BJ (cell line): ENCODE results near the gene CRB3. TPM values are rescaled to one million over a fixed set of nuclear protein-coding genes. Genes with fewer than 3 reads are reported as not detected.

Experiments
- CTCF ChIA-PET: fragments of 350-600 bp; formaldehyde crosslinking; extraction: SDS; loops from one replicate; lab custom pipeline; 2021; ENCODE audit warnings: antibody characterized with exemption, inconsistent platforms; lab: Yijun Ruan, JAX
- POLR2A ChIA-PET: fragments of 300-600 bp; sonication (Branson Sonifier 250); formaldehyde crosslinking; extraction: SDS; loops from one replicate; lab custom pipeline; 2021; ENCODE audit warnings: antibody characterized with exemption; lab: Charles Lee
- DNase-seq: peaks from one replicate; pipeline ENCODE4 v3.0.0-alpha.2; 2011; ENCODE audit warnings: low read depth
- H3K27me3 ChIP-seq: 2 replicates; pipeline ENCODE4 v1.6.0; 2011; ENCODE audit warnings: low read length; ENCODE audit not compliant: control insufficient read depth, insufficient read depth
- H3K36me3 ChIP-seq: 2 replicates; pipeline ENCODE4 v1.5.1; 2011; ENCODE audit warnings: low read length; ENCODE audit not compliant: control insufficient read depth, insufficient read depth
- H3K4me3 ChIP-seq: 2 replicates; pipeline ENCODE4 v1.5.1; 2011; ENCODE audit warnings: low read depth, mild to moderate bottlenecking, control low read depth, low read length
- CTCF ChIP-seq: IDR thresholded peaks from 2 replicates; pipeline ENCODE4 v1.5.1; 2011; ENCODE audit warnings: low read depth, mild to moderate bottlenecking, control low read depth, inconsistent platforms, low read length, moderate library complexity; ENCODE audit not compliant: insufficient read depth
- polyA plus RNA-seq: library from polyadenylated mRNA; depleted of rRNA; stranded (reverse); fragments of >200 nt; gene quantifications from 2 replicates; pipeline ENCODE4 v1.2.3, GENCODE V29; 2011

The CRB3 gene
- polyA plus RNA-seq, 1 experiment = not detected

- H3K36me3 ChIP-seq = peaks cover 8% of the 10 kb centered on the region
- H3K27me3 ChIP-seq = no peaks in the 10 kb centered on the region
- TF ChIP-seq CTCF = no peak
- ChIA-PET CTCF (no interaction called here), POLR2A (no interaction called here)
- H3K4me3 ChIP-seq = no peak overlapping the region
- no peak for DNase-seq
These were observed 13.9 kb upstream of the CRB3 start for GRCh38 chr19:6450166-6450565.

- Histone ChIP-seq H3K27me3 (no peaks in the 10 kb centered on the region), H3K4me3 (no peak overlapping the region), H3K36me3 (peaks cover 8% of the 10 kb centered on the region)
- ChIA-PET POLR2A (no interaction called here), CTCF (no interaction called here)
- TF ChIP-seq CTCF = no peak
- DNase-seq = no peak
These were observed 12.4 kb upstream of the CRB3 start for GRCh38 chr19:6451583-6452222.

- ChIA-PET CTCF (no interaction called here), POLR2A (no interaction called here)
- no peak overlapping the region for H3K4me3 ChIP-seq
- no peak for DNase-seq
- TF ChIP-seq CTCF = no peak
- peaks cover 8% of the 10 kb centered on the region for H3K36me3 ChIP-seq
- no peaks in the 10 kb centered on the region for H3K27me3 ChIP-seq
These were observed 11.9 kb upstream of the CRB3 start for GRCh38 chr19:6452223-6452614.

- H3K4me3 ChIP-seq = no peak overlapping the region
- no peak for DNase-seq
- no peak for TF ChIP-seq CTCF
- ChIA-PET CTCF (no interaction called here), POLR2A (no interaction called here)
- peaks cover 8% of the 10 kb centered on the region for H3K36me3 ChIP-seq
- H3K27me3 ChIP-seq = no peaks in the 10 kb centered on the region
These were observed 11.2 kb upstream of the CRB3 start for GRCh38 chr19:6452899-6453298.

- Histone ChIP-seq H3K36me3 (peaks cover 8% of the 10 kb centered on the region), H3K27me3 (no peaks in the 10 kb centered on the region), H3K4me3 (no peak overlapping the region)
- CTCF ChIA-PET = interaction anchor here (1.7 kb wide), 1 partner anchor 17 kb away, joined by 4 read pairs; no protein-coding TSS in a partner anchor
- no peak for DNase-seq
- POLR2A ChIA-PET = no interaction called here
- no peak for TF ChIP-seq CTCF
These were observed 10.0 kb upstream of the CRB3 start for GRCh38 chr19:6453951-6454565.
